ENCODE data around the gene NEBL.
A peak's percentile ranks its signal among the peaks of the same experiment; 100 is the strongest.

NEBL gene

DNA sequence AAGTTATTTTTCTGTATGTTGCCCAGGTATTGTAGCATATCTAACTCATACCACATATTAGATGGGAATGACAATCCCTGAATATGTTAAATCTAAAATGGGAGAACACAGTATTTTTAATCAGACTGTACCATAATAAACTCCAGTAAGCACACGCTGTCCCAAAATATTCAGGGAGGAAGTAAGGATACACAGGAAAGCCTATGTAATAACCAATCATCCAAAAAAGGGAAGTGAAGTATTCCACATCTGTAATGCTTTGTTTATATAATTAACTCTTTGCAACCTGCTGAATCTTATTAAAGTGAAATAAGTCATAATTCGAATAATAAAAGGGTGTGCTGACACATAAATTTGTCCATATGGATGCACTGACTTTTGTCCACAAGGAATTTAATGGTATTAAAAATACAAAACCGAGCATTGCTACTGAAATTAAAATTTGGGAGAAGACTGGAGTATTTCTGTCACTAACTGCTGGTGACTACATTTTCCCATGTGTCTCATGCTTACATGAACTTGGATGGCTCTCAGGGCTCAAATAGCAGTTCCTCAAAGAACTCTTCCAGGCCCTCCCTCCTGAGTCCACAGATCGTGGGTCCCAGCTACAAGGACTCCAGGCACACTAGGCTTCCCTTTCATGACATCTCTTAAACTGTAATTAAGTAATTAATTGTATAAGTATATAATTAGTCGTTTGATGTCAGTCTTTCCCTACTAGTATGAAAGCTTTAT lies 120.6 kb downstream of the NEBL start:
- no peak for DNase-seq

GRCh38 chr10:20771051-20771450 lies 126.1 kb downstream of the NEBL start:
- DNase-seq = no peak

GRCh38 chr10:20769481-20769880 lies 127.6 kb downstream of the NEBL start:
- DNase-seq = no peak

DNA sequence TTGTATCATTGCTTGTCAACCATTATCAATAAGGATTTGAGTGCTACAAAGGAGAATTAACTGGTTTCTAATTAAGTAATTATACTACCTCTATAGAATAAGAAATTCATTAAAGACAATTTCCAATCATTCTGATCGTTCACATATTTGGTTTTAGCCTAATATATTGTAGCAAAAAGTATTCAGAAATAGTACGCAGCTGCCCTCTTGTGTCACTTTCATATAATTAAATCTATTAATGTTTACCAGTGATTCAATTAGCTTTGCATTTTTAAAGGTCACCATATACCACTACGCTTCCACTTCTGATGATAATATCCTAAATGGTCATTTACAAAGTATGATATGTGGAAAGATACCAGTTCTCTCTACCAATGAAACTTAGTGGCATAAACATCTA lies 128.3 kb downstream of the NEBL start:
- DNase-seq = peak; percentile 43

- peak; percentile 38 for DNase-seq
Observed at GRCh38 chr10:20767028-20767427, 130.1 kb downstream of the NEBL start.

GRCh38 chr10:20765066-20765465 lies 132.0 kb downstream of the NEBL start:
- DNase-seq = no peak

- no peak for DNase-seq
Observed at GRCh38 chr10:20760460-20760859, 136.7 kb downstream of the NEBL start.

DNA sequence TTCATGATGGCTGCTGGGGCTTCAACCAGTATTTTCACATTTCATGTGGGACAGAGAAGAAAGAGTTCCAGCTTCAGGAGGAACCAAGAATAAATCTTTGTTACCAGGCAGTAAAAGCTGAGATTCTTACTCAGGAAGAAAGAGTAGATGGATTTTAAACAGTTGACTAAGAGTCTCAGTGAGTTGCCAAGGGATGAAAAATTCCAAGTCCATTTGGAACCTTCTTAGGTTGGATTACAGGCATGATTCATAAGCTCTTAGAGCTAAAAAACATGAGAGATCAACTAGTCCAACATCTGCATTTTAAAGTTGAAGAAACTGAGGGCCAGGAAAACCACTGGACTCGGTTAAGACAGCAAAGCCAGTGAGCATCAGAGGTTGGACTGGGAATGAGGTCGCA lies 148.6 kb downstream of the NEBL start:
- no peak for DNase-seq

DNA sequence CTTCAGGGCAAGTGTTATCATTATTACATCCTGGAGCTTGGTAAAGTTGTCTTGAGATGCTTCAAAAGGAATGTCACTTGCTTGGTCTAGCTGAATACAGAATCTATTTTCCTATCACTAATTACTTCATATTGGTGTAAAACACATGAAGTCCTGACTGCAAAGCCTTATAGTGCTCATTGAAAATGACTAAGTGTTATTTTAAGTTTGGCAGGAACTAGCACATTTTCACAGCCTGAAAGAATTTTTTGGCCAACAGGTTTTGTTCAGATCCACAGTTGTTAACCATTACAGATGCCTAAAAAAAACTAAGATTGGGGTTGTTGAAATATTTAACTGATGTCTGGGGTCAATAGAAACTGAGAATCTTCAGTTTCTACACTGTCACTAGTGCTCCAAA lies 149.3 kb downstream of the NEBL start:
- no peak for DNase-seq

DNA sequence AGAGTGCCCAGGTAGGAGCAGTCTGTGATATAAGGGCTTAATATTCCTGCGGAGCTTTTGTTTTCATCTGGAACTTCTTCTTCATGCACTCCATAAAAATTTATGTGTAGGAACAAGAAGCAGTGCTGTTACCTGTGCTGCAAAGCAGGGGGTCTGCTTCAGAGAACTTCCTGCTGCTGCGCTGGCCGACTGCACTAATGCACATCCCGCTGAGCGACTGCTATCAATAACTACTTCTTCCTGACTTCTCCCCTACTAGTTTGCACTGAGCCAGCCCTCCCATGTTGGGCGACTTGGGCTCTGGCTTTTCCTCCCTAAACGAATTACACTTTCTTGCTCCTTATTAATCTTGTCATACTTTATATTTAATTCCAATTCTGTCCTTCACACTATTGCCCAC lies 150.3 kb downstream of the NEBL start:
- DNase-seq = no peak

DNA sequence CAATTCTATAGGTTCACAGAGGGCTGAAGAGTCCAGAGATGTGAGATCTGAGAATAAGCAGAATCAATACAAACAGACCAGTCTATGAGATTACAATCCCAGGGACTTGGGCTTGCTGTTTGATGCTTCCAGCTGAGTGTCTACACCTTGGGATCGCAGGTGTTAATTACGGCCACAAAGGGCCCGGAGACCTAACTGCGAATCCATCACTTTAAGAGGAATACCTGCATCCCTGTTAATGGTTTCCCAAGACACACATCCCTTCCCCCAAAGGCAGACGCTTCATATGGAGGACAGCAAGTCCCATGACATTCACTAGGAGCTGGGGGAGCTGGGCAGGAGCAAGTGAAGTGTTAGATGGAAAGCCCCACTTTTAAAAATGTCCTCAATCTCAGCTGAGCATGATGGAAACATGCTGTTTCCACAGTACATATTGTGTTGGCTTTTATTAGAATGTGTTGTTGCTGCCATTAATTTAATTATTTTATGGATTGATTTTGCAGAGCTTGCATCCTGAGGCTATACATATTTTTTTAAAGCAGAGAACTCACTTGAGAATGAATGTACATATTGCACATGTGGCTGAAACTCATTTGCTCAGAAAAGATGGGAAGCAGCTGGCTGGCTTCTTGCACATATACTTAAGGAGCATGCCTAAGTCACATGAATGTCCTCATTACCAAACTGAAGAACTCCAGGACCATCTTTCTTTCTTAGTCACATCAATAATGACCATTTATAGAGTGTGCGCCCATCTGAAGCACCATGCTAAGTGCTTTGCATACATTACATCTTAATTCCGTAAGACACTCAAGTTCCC lies 151.3 kb downstream of the NEBL start:
- DNase-seq = no peak

DNA sequence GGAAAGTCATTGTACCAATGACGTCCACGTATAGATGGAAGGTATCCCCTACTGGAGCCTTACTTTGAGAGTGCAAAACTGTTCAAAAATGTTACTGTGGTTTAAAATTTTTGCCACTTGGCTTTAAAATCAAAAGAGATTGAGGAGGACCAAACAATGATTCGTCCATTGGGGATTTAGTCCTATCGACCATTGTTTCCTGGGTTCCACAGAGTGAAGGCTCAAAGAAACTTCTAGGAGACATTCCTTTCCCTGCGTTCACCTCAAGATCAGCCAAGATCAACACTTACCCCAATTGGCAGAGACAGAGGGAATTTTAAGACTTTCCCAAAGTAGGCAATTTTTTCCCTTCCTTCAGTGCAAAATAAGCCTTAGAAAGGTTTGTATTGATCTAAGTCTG lies 152.3 kb downstream of the NEBL start:
- DNase-seq = no peak

DNA sequence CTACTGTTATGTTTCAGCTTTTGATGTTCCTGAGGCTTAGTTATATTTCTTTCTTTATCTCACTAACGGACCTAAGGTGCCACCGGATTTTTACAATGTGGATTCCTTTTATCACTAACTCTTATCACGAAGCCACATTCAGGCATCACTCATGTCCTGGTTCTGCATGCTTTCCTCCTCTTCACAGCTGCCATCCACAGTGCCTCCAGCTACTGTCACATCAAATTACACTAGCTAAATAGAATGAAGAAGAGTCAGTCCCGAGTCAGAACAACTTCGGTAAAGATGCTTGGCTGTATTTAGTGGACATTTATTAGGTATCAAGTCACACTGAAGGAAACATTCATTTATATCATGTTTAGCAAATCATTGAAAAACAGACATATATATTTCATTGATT lies 153.2 kb downstream of the NEBL start:
- no peak for DNase-seq

DNA sequence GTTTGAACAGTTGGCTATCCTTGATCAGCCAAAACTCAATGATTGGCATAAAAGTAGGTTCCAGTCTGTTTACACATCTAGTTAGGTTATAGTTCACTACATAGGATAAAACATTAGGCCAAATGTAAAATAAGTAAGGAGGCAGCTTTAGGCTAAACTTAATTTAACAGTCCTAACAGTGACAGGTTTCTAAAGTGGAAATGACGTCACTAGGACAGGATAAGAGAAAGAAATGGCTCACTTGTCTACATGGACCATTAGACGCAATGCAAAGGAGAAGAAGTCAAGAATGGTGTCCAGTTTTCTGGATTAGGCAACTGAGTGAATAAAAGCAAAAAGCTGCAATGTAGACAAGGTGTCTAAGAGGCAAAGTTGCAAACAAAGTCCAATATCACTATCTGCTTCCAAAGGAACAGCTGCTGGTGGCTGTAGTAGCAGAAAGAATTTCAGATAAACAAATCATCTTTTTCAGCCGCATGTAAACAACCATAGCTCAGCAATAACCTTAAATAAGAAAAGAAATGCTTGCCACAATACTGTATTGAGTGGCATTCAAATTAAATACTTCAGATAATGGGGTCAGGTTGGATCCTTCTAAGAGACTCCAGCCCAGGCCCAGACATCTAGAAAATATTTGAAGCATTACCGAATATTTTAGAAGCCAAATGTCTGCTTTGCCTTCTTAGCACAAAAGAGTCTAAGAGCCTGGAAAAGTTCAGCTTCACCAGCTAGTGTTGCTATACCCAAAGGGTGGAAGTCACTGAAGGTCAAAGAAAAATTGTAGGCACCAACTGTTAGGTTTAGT lies 154.2 kb downstream of the NEBL start:
- DNase-seq = no peak

DNA sequence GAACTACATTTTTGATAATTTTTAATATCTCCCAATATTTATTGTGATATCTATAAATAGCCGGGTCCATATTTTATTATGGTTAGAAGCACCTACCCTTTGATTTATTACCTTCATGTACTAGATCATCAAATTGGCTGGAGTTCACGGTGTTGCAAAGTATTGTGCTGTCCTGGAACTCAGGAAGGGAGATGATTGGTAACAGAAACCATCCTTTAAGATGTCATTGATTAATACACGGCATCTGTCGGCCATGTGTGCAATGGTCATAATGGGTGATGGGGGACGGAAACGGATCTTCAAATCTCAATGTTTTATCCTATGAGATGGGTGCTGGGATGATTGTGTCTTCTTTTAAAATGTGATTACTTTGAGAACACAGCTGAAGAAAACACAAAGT lies 157.0 kb downstream of the NEBL start:
- DNase-seq = no peak

- DNase-seq = no peak
Observed at GRCh38 chr10:20737107-20737506, 160.0 kb downstream of the NEBL start.
